PC-9 (cell line): ENCODE data around the gene CFAP20DC.

Source experiments
- EZH2 ChIP-seq: fragments of 200-600 bp; sonication (generic); IDR thresholded peaks from 2 replicates; pipeline ENCODE4 v1.8.0; 2017; ENCODE audit warnings: antibody characterized with exemption, low read depth
- TF ChIP-seq, protein P1 (sequence below): fragments of 200-600 bp; sonication (generic); conservative IDR thresholded peaks from 2 replicates; pipeline ENCODE4 v1.6.1; 2017; ENCODE audit warnings: mixed run types, antibody characterized with exemption, mild to moderate bottlenecking, moderate library complexity

DNA sequence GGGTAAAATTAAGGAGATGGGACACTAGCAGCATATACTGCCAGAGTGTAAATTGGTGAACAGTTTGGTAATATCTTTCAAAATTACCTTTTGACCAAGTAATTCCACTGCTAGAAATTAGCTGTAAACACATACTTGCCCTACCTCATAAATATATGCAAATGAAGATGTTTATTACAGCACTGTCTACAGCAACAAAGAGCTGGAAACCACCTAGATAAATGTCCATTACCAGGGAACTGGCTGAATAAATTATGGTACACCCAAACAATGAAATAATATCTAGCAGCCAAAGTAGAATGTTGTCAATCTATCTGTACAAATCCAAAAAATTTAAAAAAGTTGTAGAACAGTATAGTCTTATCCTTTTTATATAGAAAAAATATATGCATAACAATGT lies 277.4 kb downstream of the CFAP20DC start:
- TF ChIP-seq, protein P1, sequence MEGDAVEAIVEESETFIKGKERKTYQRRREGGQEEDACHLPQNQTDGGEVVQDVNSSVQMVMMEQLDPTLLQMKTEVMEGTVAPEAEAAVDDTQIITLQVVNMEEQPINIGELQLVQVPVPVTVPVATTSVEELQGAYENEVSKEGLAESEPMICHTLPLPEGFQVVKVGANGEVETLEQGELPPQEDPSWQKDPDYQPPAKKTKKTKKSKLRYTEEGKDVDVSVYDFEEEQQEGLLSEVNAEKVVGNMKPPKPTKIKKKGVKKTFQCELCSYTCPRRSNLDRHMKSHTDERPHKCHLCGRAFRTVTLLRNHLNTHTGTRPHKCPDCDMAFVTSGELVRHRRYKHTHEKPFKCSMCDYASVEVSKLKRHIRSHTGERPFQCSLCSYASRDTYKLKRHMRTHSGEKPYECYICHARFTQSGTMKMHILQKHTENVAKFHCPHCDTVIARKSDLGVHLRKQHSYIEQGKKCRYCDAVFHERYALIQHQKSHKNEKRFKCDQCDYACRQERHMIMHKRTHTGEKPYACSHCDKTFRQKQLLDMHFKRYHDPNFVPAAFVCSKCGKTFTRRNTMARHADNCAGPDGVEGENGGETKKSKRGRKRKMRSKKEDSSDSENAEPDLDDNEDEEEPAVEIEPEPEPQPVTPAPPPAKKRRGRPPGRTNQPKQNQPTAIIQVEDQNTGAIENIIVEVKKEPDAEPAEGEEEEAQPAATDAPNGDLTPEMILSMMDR, result no peak
- no peak for TF ChIP-seq EZH2
